IMR-90 (cell line): ENCODE measurements around the gene RAD21L1.

Source experiments
- CTCF ChIP-seq: conservative IDR thresholded peaks from 2 replicates; pipeline ENCODE4 v1.5.1; 2012; ENCODE audit warnings: mild to moderate bottlenecking, low read depth, low read length, improper control_type of control experiment
- MXI1 ChIP-seq: IDR thresholded peaks from 2 replicates; pipeline ENCODE4 v1.6.1; 2012; ENCODE audit warnings: low read depth, mild to moderate bottlenecking, low read length, moderate library complexity, borderline replicate concordance

GRCh38 chr20:1304710-1305515, 79.1 kb downstream of the RAD21L1 start:
- no peak for TF ChIP-seq CTCF
- TF ChIP-seq MXI1: no peak
